ENCODE measurements around the gene ULK2.

- TF ChIP-seq CTCF (IDR thresholded peaks at IDR 0.05 in 4 of 5, conservative IDR thresholded peaks at IDR 0.05 in 1 of 5) (no peak), POLR2A (IDR thresholded peaks at IDR 0.05) (no peak)
These were observed 5.6 kb upstream of the ULK2 start for GRCh38 chr17:19873346-19873745.
